Ishikawa (cell line): ENCODE measurements around the gene TUBB3.

Experiments used
- CEBPB ChIP-seq: IDR thresholded peaks from 2 replicates; pipeline ENCODE4 v1.6.1; 2012
- CREB1 ChIP-seq: IDR thresholded peaks from 2 replicates; pipeline ENCODE4 v1.6.1; 2012; ENCODE audit warnings: low read depth
- EGR1 ChIP-seq: IDR thresholded peaks from 2 replicates; pipeline ENCODE4 v1.6.1; 2012
- EP300 ChIP-seq: IDR thresholded peaks from 2 replicates; pipeline ENCODE4 v1.6.1; 2012; ENCODE audit warnings: borderline replicate concordance
- FOXM1 ChIP-seq: IDR thresholded peaks from 2 replicates; pipeline ENCODE4 v1.6.1; 2012; ENCODE audit warnings: low read depth, borderline replicate concordance
- NFIC ChIP-seq: IDR thresholded peaks from 2 replicates; pipeline ENCODE4 v1.6.1; 2012
- RAD21 ChIP-seq: IDR thresholded peaks from 2 replicates; pipeline ENCODE4 v1.6.1; 2012; ENCODE audit warnings: low read depth
- TAF1 ChIP-seq: IDR thresholded peaks from 2 replicates; pipeline ENCODE4 v1.6.1; 2012; ENCODE audit warnings: low read depth, mild to moderate bottlenecking
- TCF12 ChIP-seq: IDR thresholded peaks from 2 replicates; pipeline ENCODE4 v1.6.1; 2012; ENCODE audit warnings: low read depth
- TEAD4 ChIP-seq: IDR thresholded peaks from 2 replicates; pipeline ENCODE4 v1.6.1; 2012
- YY1 ChIP-seq: IDR thresholded peaks from 2 replicates; pipeline ENCODE4 v1.6.1; 2012; ENCODE audit warnings: low read depth
- ZBTB7A ChIP-seq: IDR thresholded peaks from 2 replicates; pipeline ENCODE4 v1.6.1; 2012; ENCODE audit warnings: low read depth
- TF ChIP-seq, protein P1 (sequence below): IDR thresholded peaks from 2 replicates; pipeline ENCODE4 v1.6.1; 2012
- TF ChIP-seq, protein P2 (sequence below): IDR thresholded peaks from 2 replicates; pipeline ENCODE4 v1.6.1; 2012; ENCODE audit warnings: low read depth, mild to moderate bottlenecking
- TF ChIP-seq, protein P3 (sequence below): IDR thresholded peaks from 2 replicates; pipeline ENCODE4 v1.6.1; 2012

Gene TUBB3

DNA sequence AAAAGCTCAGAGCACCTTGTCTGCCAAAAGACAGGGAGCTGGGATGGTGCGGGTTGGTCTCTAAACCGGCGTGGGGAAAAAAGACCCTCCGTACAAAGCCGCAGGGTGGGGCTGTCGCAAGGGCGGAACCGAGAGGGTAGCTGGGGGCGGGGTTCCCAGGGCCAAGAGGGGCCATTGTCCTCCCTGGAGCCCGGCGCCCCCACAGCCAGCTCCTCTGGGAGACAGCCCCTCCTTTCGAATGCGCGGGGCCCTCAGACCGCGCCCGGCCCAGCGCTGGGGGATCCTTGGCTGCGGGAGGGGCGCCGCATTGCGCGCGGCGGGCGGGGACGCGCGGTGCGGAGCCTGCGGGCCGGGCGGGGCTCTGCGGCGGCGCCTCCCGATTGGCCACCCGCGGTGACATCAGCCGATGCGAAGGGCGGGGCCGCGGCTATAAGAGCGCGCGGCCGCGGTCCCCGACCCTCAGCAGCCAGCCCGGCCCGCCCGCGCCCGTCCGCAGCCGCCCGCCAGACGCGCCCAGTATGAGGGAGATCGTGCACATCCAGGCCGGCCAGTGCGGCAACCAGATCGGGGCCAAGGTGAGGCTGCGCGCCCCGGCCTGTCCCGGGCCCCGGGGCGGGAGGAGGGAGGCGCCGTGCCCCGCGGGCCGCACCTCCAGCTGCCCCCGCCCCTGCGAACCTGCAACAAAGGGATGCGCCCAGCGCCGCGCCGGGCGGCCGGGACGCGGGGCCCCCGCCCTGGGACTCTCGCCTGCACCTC, at the start of gene TUBB3:
Gene TUBB3 (plus strand): TSS at position 459 of the 756 bp plus-strand sequence. CDS start 60 bp downstream, at position 519.
- TF ChIP-seq CEBPB (no peak), ZBTB7A (peak; percentile 73), CREB1 (no peak; the same call in 1 of the 2 replicates), RAD21 (no peak), TAF1 (peak; percentile 20; the same call in 1 of the 2 replicates), TEAD4 (no peak), TCF12 (no peak), NFIC (no peak), YY1 (no peak)
- TF ChIP-seq, protein P1, sequence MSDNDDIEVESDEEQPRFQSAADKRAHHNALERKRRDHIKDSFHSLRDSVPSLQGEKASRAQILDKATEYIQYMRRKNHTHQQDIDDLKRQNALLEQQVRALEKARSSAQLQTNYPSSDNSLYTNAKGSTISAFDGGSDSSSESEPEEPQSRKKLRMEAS, result peak; percentile 5; the same call in 1 of the 2 replicates

DNA sequence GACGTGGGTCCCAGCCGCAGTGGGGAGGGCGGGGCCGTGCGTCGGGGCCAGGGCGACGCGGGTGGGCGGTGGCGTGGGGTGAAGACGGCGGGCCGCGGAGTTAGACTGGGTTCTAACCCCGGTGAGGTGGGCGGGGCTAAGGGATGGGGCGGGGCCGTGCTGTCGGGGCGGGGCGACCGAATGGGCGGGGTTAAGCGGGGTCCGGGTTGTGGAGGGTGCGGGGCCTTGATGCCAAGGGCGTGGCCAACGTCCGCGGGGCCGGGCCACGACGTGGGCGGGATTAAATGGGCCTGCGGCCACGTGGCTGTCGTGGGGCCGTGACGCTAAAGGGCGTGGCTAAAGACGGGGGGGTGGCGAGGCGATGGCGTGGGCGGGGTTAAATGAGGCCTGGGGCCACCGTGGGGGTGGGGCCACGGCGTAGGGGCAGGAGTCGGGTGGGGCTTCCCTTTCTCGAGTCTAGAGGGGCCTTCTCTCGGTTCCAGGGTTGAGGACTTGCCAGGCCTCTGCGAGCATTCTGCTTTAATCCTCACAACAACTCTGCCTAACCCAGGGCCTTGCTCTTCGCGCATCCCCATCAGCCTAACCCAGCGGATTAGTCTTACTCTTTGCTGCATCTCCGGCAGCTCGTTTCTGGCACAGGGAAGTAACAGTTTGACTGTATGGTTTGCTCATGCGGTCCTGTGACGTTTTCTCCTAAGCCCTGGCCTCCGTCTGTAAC, 49.0 kb upstream of the TUBB3 start:
- TF ChIP-seq, protein P1, result peak; percentile 88
- TF ChIP-seq EP300 (no peak; the same call in 1 of the 2 replicates), TCF12 (no peak), NFIC (no peak), ZBTB7A (no peak), CREB1 (peak; percentile 65; the same call in 1 of the 2 replicates), RAD21 (no peak), TAF1 (no peak), EGR1 (peak; percentile 85), YY1 (no peak), TEAD4 (no peak), CEBPB (no peak), FOXM1 (no peak)
- TF ChIP-seq, protein P2, sequence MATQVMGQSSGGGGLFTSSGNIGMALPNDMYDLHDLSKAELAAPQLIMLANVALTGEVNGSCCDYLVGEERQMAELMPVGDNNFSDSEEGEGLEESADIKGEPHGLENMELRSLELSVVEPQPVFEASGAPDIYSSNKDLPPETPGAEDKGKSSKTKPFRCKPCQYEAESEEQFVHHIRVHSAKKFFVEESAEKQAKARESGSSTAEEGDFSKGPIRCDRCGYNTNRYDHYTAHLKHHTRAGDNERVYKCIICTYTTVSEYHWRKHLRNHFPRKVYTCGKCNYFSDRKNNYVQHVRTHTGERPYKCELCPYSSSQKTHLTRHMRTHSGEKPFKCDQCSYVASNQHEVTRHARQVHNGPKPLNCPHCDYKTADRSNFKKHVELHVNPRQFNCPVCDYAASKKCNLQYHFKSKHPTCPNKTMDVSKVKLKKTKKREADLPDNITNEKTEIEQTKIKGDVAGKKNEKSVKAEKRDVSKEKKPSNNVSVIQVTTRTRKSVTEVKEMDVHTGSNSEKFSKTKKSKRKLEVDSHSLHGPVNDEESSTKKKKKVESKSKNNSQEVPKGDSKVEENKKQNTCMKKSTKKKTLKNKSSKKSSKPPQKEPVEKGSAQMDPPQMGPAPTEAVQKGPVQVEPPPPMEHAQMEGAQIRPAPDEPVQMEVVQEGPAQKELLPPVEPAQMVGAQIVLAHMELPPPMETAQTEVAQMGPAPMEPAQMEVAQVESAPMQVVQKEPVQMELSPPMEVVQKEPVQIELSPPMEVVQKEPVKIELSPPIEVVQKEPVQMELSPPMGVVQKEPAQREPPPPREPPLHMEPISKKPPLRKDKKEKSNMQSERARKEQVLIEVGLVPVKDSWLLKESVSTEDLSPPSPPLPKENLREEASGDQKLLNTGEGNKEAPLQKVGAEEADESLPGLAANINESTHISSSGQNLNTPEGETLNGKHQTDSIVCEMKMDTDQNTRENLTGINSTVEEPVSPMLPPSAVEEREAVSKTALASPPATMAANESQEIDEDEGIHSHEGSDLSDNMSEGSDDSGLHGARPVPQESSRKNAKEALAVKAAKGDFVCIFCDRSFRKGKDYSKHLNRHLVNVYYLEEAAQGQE, result no peak
- TF ChIP-seq, protein P3, sequence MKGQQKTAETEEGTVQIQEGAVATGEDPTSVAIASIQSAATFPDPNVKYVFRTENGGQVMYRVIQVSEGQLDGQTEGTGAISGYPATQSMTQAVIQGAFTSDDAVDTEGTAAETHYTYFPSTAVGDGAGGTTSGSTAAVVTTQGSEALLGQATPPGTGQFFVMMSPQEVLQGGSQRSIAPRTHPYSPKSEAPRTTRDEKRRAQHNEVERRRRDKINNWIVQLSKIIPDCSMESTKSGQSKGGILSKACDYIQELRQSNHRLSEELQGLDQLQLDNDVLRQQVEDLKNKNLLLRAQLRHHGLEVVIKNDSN, result peak; percentile 93

DNA sequence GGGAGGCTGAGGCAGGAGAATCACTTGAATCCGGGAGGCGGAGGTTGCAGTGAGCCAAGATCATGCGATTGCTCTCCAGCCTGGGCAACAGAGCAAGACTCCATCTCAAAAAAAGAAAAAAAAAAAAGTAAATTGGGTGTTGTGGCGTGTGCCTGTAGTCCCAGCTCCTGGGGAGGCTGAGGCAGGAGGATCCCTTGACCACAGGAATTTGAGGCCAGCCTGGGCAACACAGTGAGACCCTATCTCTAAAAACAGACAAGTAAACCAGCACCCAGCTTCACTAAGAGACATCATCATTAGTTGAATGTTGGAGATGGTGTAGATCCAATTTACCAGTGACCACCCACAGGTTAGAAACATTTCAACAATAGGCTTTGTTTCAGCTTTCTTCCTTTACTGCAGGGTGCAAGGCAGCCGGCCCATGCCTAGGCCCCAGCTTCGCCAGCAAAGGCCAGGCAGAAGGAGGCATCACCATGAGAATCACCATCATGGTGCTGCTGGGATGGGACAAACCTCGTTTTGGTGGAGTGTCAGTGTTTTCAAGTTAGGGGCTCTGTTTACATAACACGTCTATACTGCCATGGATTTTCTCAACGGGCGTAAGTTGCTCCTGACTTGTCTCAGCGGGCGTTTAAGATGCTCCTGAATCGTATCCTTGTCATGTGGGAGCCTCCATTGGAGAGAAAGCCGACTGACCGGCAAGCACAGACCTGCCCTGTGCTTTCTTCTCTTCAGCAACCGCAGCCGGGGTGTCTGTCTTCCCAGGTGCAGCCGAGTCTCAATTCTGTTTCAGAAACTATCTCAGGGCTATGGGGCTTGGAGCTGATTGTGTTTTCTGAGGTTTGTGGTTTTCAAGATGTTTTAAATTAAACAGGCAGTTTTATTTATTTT, 42.4 kb upstream of the TUBB3 start:
- TF ChIP-seq EGR1, result no peak
- TF ChIP-seq, protein P2, result no peak
- TF ChIP-seq NFIC, result no peak
- TF ChIP-seq RAD21, result no peak
- no peak for TF ChIP-seq CREB1
- TF ChIP-seq FOXM1, result no peak
- no peak for TF ChIP-seq ZBTB7A
- no peak for TF ChIP-seq CEBPB

DNA sequence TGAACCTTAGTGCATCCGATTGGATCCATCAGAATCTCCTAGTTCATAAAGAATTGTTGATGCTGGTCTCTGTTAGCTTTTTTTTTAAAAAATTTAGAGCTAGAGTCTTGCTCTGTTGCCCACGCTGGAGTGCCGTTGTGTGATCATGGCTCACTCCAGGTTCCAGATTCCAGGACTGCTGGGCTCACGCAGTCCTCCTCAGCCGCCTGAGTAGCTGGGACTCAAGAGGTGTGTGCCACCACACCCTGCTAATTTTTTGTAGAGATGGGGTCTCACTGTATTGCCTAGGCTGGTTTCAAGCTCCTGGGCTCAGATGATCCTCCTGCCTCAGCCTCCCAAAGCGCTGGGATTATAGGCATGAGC, 41.8 kb upstream of the TUBB3 start:
- no peak for TF ChIP-seq RAD21
- no peak for TF ChIP-seq TCF12
- TF ChIP-seq CREB1, result no peak
- TF ChIP-seq CEBPB, result no peak
- TF ChIP-seq EGR1, result no peak
- TF ChIP-seq ZBTB7A, result no peak
- TF ChIP-seq, protein P3, result no peak

DNA sequence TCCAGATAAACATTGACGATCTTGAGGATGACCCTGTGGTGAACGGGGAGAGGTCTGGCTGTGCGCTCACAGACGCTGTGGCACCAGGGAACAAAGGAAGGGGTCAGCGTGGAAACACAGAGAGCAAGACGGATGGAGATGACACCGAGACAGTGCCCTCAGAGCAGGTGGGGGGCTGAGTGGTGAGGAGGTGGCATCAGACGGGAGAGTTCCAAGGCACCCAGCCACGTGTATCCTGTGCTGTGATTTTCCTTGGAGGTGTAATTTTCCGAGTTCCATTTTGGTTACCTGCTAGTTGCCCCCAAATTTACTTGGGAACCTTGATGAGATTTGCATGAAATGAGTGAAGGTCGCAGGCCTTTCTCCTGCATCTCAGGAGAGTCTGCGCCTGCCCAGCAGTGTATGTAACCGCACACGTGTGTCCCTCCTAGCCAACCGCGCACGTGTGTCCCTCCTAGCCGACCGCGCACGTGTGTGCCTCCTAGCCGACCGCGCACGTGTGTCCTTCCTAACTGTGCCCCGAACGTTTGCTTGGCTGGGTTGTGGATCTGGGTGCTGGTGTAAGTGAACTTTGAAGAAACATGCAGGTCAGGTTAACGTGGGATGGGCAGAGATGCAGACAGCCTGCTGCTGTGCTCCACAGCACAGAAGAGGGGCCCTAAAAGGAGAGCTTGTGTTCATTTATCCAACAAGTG, 39.6 kb upstream of the TUBB3 start:
- TF ChIP-seq TAF1 (no peak), EP300 (no peak), TCF12 (no peak), RAD21 (no peak), CREB1 (no peak), EGR1 (no peak), YY1 (no peak), NFIC (no peak), CEBPB (no peak), TEAD4 (no peak), FOXM1 (no peak), ZBTB7A (no peak)
- TF ChIP-seq, protein P2, result no peak
- TF ChIP-seq, protein P1, result no peak
- TF ChIP-seq, protein P3, result no peak
